Measurements from ENCODE around the gene IL1RAP. TPM values are rescaled to one million over a fixed set of nuclear protein-coding genes. Genes with fewer than 3 reads are reported as not detected.

IL1RAP gene
- total RNA-seq, 1 donor from 2014 or later = 4.4 TPM

DNA sequence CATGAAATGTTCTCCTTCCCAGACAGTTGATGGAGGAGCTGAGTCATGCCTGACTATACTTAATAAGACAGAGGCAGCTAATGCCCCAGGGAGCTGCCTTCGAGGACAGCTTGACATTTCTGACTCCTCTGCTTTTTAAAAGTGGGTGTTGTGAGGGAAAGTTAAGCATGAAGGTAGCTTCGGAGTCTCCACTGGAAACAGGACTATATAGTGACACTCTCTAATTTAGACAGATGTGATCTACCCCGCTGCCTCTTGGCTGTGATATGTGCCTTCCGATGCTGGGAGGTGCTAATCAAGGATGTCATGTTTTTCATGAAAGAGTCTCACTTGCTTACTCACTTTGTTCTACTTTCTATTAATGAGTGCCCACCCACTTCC, 72.7 kb downstream of the IL1RAP start:
- TF ChIP-seq, protein P1, sequence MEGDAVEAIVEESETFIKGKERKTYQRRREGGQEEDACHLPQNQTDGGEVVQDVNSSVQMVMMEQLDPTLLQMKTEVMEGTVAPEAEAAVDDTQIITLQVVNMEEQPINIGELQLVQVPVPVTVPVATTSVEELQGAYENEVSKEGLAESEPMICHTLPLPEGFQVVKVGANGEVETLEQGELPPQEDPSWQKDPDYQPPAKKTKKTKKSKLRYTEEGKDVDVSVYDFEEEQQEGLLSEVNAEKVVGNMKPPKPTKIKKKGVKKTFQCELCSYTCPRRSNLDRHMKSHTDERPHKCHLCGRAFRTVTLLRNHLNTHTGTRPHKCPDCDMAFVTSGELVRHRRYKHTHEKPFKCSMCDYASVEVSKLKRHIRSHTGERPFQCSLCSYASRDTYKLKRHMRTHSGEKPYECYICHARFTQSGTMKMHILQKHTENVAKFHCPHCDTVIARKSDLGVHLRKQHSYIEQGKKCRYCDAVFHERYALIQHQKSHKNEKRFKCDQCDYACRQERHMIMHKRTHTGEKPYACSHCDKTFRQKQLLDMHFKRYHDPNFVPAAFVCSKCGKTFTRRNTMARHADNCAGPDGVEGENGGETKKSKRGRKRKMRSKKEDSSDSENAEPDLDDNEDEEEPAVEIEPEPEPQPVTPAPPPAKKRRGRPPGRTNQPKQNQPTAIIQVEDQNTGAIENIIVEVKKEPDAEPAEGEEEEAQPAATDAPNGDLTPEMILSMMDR (conservative IDR thresholded peaks at IDR 0.05) = no peak
- Mint-ChIP-seq H3K4me1 (peaks cover 13% of the 10 kb centered on the region), H3K4me3 (no peak overlapping the region), H3K9me3 (no peaks in the 10 kb centered on the region), H3K27ac (ENCODE audit: unreplicated experiment) (no peak overlapping the region), H3K27me3 (ENCODE audit: low read depth) (no peaks in the 10 kb centered on the region), H3K36me3 (ENCODE audit: low read depth) (no peaks in the 10 kb centered on the region)
- DNase-seq (ENCODE audit: low read depth, low spot score) = no peak

DNA sequence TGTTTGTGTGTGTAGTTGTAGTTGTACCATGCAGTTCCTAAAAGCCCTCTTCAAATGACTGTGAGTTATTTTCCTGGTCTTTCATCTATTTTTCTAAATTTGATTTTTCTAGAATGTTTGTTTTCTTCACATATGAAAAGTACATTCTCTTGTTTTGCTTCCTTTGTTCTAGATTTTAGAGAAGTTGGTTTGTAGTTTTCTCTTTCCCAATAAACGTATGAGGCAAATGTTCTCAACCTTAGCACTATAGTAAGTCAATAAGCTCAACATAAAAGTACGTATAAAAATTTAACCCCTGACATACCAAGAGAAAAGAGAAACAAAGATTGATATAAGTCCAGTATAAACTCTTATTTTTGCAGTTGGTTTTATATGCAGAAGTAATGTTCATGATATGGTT, 74.7 kb downstream of the IL1RAP start:
- DNase-seq (ENCODE audit: low read depth, low spot score) = no peak
- H3K36me3 Mint-ChIP-seq (ENCODE audit: low read depth) = no peaks in the 10 kb centered on the region
- H3K9me3 Mint-ChIP-seq = no peaks in the 10 kb centered on the region
- H3K27ac Mint-ChIP-seq (ENCODE audit: unreplicated experiment) = no peak overlapping the region
- no peaks in the 10 kb centered on the region for H3K27me3 Mint-ChIP-seq (ENCODE audit: low read depth)
- no peak overlapping the region for H3K4me3 Mint-ChIP-seq
- TF ChIP-seq, protein P1 (conservative IDR thresholded peaks at IDR 0.05) = no peak
- H3K4me1 Mint-ChIP-seq = peaks cover 13% of the 10 kb centered on the region

DNA sequence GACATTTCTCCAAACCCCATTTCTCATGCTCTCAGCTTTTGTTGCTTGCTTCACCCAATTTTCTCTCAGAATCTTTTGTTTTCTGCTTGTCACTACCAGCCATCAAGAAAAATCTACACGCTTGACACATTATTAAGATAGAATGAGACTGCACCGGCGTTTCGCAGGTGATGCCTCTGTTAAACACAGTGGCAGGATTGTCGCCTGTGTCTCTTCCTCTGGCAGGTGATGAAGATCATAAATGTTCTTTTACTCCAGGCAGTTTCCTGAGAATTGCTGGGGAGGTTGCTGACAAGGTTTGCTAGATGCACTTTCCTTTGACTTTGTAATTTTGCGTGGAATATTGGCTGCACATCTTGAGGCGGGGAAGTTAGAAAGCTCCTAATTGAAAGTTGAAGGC, 75.4 kb downstream of the IL1RAP start:
- DNase-seq (ENCODE audit: low read depth, low spot score) = no peak
- TF ChIP-seq, protein P1 (conservative IDR thresholded peaks at IDR 0.05) = no peak
- no peak overlapping the region for H3K4me3 Mint-ChIP-seq
- no peaks in the 10 kb centered on the region for H3K9me3 Mint-ChIP-seq
- no peaks in the 10 kb centered on the region for H3K27me3 Mint-ChIP-seq (ENCODE audit: low read depth)
- H3K27ac Mint-ChIP-seq (ENCODE audit: unreplicated experiment) = no peak overlapping the region
- peaks cover 13% of the 10 kb centered on the region for H3K4me1 Mint-ChIP-seq
- H3K36me3 Mint-ChIP-seq (ENCODE audit: low read depth) = no peaks in the 10 kb centered on the region

DNA sequence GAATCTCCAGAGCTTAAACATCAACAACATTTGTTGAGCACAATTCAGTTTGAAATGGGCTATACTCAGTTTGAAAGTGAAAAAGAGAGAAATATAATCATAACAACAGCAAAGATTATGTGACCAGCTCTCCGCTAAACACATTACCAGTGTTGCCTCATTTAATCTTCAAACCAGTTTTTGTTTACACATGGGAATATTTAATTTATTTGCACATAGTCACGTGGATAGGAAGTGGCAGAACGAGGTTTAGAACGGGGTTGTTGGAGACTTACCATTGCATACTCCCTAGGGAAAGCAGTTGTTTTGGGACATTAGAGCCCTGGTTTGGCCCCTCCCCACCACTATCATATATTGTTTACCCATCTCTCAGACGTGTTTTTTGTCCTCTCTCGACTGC, 77.2 kb downstream of the IL1RAP start:
- H3K4me1 Mint-ChIP-seq = peaks cover 8% of the 10 kb centered on the region
- no peaks in the 10 kb centered on the region for H3K27me3 Mint-ChIP-seq (ENCODE audit: low read depth)
- no peak for DNase-seq (ENCODE audit: low read depth, low spot score)
- TF ChIP-seq, protein P1 (conservative IDR thresholded peaks at IDR 0.05) = no peak
- H3K36me3 Mint-ChIP-seq (ENCODE audit: low read depth) = no peaks in the 10 kb centered on the region
- H3K4me3 Mint-ChIP-seq = no peak overlapping the region
- peaks cover 2% of the 10 kb centered on the region for H3K9me3 Mint-ChIP-seq
- H3K27ac Mint-ChIP-seq (ENCODE audit: unreplicated experiment) = no peak overlapping the region

DNA sequence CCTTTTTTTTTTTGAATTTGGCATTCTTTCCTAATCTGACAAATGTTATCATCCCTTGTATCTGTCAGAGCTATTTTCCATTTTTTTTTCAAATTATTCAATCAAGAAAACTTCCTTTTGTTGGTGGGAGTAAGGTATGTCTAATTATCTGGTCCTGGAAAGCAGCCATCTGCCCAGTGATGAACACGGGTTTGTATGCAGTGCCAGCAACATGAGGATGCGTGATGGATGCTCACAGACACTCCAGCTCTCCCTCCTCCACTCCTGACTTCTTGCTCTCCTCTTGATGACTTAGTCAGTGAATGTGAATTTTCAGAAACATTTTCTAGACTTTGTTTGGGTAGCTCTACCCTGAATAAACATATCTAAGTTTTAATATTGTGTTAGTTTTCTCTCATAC, 79.2 kb downstream of the IL1RAP start:
- Mint-ChIP-seq H3K27me3 (ENCODE audit: low read depth) (no peaks in the 10 kb centered on the region), H3K36me3 (ENCODE audit: low read depth) (no peaks in the 10 kb centered on the region), H3K4me1 (peaks cover 3% of the 10 kb centered on the region), H3K9me3 (peaks cover 2% of the 10 kb centered on the region), H3K4me3 (no peak overlapping the region), H3K27ac (ENCODE audit: unreplicated experiment) (no peak overlapping the region)
- DNase-seq (ENCODE audit: low read depth, low spot score) = no peak
- TF ChIP-seq, protein P1 (conservative IDR thresholded peaks at IDR 0.05) = no peak

DNA sequence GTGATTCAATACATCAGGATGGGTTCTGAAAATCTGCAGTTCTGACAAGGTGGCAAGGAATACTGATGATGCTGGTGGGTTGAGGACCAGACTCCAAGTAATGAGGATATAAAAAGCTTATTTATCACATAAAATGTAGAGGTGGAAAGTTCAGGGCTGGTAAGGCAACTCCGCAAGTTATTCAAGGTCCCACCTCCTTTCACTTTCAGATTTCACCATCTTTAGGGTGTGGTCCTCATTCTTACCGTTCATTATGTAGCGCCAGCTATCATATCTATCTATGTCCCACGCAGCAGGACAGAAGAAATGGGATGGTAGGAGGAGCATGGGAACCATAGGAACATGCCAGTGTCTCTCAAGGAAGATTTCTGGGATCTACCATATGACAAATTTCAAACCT, 80.3 kb downstream of the IL1RAP start:
- peaks cover 5% of the 10 kb centered on the region for H3K9me3 Mint-ChIP-seq
- H3K36me3 Mint-ChIP-seq (ENCODE audit: low read depth) = no peaks in the 10 kb centered on the region
- H3K27ac Mint-ChIP-seq (ENCODE audit: unreplicated experiment) = no peak overlapping the region
- H3K27me3 Mint-ChIP-seq (ENCODE audit: low read depth) = no peaks in the 10 kb centered on the region
- TF ChIP-seq, protein P1 (conservative IDR thresholded peaks at IDR 0.05) = no peak
- no peak overlapping the region for H3K4me3 Mint-ChIP-seq
- H3K4me1 Mint-ChIP-seq = peaks cover 3% of the 10 kb centered on the region
- DNase-seq (ENCODE audit: low read depth, low spot score) = no peak
